Activated naive CD8-positive, alpha-beta T cell treated with anti-CD3 and anti-CD28 coated beads for 36 hours (primary cell): ENCODE results near the gene COX10. TPM values are rescaled to one million over a fixed set of nuclear protein-coding genes. Genes with fewer than 3 reads are reported as not detected.

ENCODE experiments used
- DNase-seq: peaks from one replicate; pipeline ENCODE4 v3.0.0; 2021
- H3K27ac Mint-ChIP-seq: one replicate; pipeline ENCODE4 v1.8.0; 2022; ENCODE audit warnings: mild to moderate bottlenecking, moderate library complexity, mixed read lengths
- H3K27me3 Mint-ChIP-seq: one replicate; pipeline ENCODE4 v1.8.0; 2022; ENCODE audit warnings: mild to moderate bottlenecking, mixed read lengths
- H3K36me3 Mint-ChIP-seq: one replicate; pipeline ENCODE4 v1.8.0; 2021; ENCODE audit warnings: mild to moderate bottlenecking, mixed read lengths
- H3K4me1 Mint-ChIP-seq: one replicate; pipeline ENCODE4 v1.8.0; 2021; ENCODE audit warnings: mixed read lengths
- H3K4me3 Mint-ChIP-seq: one replicate; pipeline ENCODE4 v1.8.0; 2022; ENCODE audit warnings: mild to moderate bottlenecking, moderate library complexity, mixed read lengths
- H3K9me3 Mint-ChIP-seq: one replicate; pipeline ENCODE4 v1.8.0; 2022; ENCODE audit warnings: mixed read lengths
- total RNA-seq, 2 experiments: library from RNA; stranded (reverse); gene quantifications; one replicate each; pipeline ENCODE4 v1.2.3, GENCODE V29; 2021

COX10 gene
- total RNA-seq, 2 experiments from 2014 or later: 29.6 to 29.7 TPM

DNA sequence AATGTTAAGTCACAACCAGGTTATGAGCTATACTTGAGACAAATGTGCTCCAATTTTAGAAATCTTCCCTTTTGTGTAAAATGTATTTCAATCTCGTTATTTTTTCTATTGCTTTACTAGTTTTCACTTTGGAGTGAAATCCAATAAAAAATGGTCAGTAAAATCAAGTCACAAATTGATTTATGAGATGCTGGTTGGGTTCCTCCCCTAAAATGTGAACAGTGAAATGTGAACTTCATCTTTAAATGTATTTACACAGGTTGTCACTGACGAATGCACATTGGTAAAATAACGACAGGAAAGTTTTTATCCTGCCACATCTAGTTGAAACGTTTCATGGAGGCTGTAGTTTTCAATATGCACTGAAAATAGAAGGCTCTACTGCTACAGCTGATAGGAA, 55.5 kb downstream of the COX10 start:
- no peaks in the 10 kb centered on the region for H3K27me3 Mint-ChIP-seq
- peaks cover 39% of the 10 kb centered on the region for H3K4me1 Mint-ChIP-seq
- no peak overlapping the region for H3K27ac Mint-ChIP-seq
- H3K4me3 Mint-ChIP-seq: no peak overlapping the region
- H3K36me3 Mint-ChIP-seq: peaks cover 15% of the 10 kb centered on the region
- no peak for DNase-seq
- H3K9me3 Mint-ChIP-seq: peaks cover 7% of the 10 kb centered on the region

DNA sequence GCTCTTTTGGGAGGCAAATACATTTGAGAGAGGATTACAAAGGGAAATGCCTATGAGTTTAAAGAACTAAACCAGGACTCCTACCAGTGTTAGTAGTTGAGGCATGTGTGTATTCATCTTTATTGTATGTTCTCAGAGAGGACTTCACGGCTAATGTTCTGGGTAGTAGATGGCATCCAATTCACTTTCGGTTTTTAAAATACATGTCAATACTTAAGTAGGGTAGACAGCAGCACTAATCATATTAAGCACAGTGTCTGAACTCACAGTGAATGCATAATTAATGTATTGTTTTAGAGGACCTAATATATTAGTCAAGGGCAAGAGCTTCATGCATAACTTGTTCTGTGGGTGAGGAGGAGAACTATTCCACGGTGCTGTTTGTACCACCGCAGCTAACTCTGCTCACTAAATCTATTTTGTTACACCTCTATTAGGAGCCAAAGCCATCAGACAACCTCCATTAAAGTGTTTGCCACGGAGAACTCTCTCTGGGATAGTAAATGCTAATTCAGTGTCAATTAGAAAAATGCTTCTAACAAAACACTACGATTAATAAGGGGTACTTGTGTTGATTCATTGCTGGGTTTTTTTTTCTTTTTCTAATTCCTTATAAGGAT, 56.3 kb downstream of the COX10 start:
- DNase-seq: no peak
- Mint-ChIP-seq H3K4me3 (no peak overlapping the region), H3K27ac (no peak overlapping the region), H3K36me3 (peaks cover 10% of the 10 kb centered on the region), H3K9me3 (peaks cover 4% of the 10 kb centered on the region), H3K4me1 (peaks cover 39% of the 10 kb centered on the region), H3K27me3 (no peaks in the 10 kb centered on the region)

DNA sequence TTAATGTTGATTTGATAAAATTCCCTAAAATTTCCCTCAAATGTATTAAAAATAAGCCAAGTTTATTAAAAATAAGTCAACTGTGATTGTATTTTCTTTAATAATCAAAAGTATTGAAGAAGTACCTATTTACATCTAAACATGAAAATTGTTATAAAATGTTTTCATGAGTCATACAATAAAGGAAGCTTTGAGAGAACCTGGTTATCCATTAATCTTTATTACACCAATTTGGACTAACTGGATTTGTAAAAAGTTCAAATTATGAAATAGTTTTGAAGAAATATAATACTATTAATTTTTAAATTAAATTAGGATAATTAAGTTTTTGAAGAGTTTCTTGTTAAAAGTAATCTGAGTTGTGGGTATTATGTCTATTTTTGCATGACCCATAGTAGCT, 63.8 kb downstream of the COX10 start:
- Mint-ChIP-seq H3K4me1 (peaks cover 16% of the 10 kb centered on the region), H3K36me3 (peaks cover 3% of the 10 kb centered on the region), H3K27me3 (no peaks in the 10 kb centered on the region), H3K4me3 (no peak overlapping the region), H3K9me3 (no peaks in the 10 kb centered on the region), H3K27ac (no peak overlapping the region)
- no peak for DNase-seq

DNA sequence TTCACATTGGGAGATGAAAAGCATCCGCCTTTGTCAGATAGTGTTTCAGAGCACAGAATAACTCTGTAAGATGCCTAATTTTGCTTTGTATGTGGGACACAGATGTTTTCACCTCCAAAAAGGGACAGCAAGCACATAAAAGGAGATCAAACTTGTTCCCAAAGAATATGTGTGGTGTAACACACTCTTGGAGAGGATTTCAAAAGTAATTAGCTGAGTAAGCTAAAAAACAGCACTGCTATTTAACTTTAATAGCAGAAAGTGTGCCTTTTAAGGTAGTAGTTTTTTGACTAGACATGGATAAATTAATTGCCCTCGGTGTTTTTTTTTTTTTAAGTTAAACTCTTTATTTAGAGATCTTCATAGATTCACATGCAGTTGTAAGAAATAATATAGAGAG, 65.2 kb downstream of the COX10 start:
- H3K36me3 Mint-ChIP-seq: peaks cover 3% of the 10 kb centered on the region
- H3K4me1 Mint-ChIP-seq: peaks cover 15% of the 10 kb centered on the region
- no peaks in the 10 kb centered on the region for H3K27me3 Mint-ChIP-seq
- no peak overlapping the region for H3K27ac Mint-ChIP-seq
- no peak for DNase-seq
- no peaks in the 10 kb centered on the region for H3K9me3 Mint-ChIP-seq
- no peak overlapping the region for H3K4me3 Mint-ChIP-seq

DNA sequence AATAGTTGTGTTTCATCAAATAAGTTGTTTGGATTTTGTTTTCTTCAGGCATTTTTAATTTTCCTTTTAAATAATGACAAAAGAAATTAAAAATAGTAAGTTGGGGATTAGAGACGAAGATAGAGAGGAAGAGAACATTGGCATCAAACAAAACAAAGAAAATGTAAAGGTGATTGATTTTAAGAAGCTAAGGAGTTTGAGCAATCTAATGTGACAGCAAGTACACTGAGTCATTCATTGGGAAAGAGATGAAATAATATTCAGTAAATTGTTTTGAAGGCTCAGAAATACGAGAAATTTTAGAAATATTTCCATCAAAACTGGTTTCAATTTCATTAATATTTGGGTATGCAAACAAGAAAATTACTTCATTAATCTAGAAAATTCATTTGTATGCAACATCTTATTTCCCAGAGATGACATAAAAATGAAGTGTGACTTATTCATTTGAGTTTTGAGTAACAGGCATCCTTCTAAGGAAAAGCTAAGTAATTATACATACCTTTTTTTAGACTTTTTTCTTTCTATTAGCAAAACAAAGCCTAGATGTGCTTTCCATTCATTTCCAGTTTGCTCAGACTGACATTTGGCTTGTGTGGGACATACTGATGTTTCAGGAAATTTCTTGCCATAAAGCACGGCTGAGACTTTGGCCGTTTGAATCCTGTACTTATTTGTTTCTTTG, 66.7 kb downstream of the COX10 start:
- Mint-ChIP-seq H3K9me3 (no peaks in the 10 kb centered on the region), H3K4me3 (no peak overlapping the region), H3K27me3 (no peaks in the 10 kb centered on the region), H3K36me3 (no peaks in the 10 kb centered on the region), H3K27ac (no peak overlapping the region), H3K4me1 (peaks cover 17% of the 10 kb centered on the region)
- DNase-seq: no peak

DNA sequence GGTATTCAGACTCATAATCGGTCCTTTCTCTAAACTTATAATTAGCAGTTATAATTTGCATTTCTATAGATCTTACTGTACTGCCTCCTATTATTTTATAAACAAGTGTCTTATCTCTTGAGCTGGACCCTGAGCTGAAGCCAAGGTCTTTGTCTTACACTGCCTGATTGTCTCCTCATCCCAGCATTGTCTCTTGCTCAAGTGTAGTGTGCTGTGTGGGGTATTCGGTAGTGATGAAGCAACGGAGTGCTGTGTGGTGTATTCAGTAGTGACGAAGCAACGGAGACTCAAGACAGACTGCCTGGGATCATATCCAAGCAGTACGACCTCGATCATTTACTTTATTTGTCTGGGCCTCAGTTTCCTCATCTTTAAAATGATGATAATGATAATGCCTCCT, 69.3 kb downstream of the COX10 start:
- H3K9me3 Mint-ChIP-seq: no peaks in the 10 kb centered on the region
- H3K27me3 Mint-ChIP-seq: no peaks in the 10 kb centered on the region
- DNase-seq: no peak
- no peak overlapping the region for H3K4me3 Mint-ChIP-seq
- peaks cover 26% of the 10 kb centered on the region for H3K4me1 Mint-ChIP-seq
- no peak overlapping the region for H3K27ac Mint-ChIP-seq
- H3K36me3 Mint-ChIP-seq: peaks cover 2% of the 10 kb centered on the region

DNA sequence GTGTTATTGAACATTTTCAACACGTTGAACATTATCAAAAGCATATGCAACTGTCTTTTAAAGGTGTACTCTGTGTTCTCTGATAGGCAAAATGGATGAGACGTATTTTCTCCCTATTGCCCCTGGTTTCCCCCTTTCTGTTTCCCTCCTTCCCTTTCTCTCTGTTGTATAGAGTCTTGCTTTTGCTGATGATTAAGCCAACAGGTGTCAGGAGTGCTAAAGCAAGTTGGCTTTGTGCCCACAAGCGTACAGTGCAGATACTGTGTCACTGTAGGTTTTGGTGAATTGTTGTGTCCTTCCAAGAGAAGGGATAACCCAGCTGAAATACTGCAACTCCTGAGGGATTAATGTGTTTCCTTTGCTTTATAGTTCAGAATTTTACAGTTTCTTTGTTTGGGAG, 74.4 kb downstream of the COX10 start:
- DNase-seq: no peak
- peaks cover 14% of the 10 kb centered on the region for H3K9me3 Mint-ChIP-seq
- no peak overlapping the region for H3K27ac Mint-ChIP-seq
- peaks cover 34% of the 10 kb centered on the region for H3K4me1 Mint-ChIP-seq
- peaks cover 20% of the 10 kb centered on the region for H3K36me3 Mint-ChIP-seq
- no peak overlapping the region for H3K4me3 Mint-ChIP-seq
- H3K27me3 Mint-ChIP-seq: no peaks in the 10 kb centered on the region

DNA sequence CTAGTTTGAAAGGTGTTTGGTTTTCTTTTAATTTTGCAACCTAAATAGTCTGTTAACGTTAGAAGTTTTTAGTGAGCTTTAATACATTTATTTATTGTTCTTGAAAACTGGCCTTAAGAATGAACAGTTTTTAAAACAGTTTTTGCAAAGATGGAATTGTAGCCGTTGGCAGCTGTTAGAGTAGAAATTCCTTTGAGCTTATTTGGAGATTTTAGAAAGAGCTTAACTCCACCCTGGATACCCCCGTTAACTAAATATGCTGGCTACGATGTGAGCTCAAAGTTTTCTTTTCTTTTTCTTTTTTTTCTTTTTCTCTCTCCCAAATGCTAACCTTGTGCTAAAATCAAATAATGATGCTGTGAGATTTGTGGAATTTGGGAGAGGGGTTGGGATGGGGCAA, 75.2 kb downstream of the COX10 start:
- Mint-ChIP-seq H3K4me3 (no peak overlapping the region), H3K4me1 (peaks cover 34% of the 10 kb centered on the region), H3K27me3 (no peaks in the 10 kb centered on the region), H3K9me3 (peaks cover 14% of the 10 kb centered on the region), H3K36me3 (peaks cover 23% of the 10 kb centered on the region), H3K27ac (no peak overlapping the region)
- no peak for DNase-seq

DNA sequence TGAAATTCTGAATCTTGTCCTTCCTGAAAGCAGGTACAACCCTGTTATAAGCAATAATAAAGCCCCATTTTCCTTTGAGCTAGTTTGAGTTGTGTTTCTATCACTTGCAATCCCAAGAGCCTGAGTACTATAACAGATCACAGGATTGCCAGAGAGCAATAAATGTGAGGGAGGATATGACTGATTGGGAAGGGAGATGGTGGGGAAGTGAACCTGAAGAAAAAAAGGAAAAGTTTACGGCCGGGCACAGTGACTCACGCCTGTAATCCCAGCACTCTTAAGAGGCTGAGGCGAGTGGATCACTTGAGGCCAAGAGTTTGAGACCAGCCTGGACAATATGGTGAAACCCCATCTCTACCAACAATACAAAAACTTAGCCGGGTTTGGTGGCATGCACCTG, 80.4 kb downstream of the COX10 start:
- Mint-ChIP-seq H3K27ac (no peak overlapping the region), H3K4me3 (no peak overlapping the region), H3K36me3 (peaks cover 34% of the 10 kb centered on the region), H3K4me1 (peaks cover 18% of the 10 kb centered on the region), H3K9me3 (peaks cover 14% of the 10 kb centered on the region), H3K27me3 (no peaks in the 10 kb centered on the region)
- no peak for DNase-seq

DNA sequence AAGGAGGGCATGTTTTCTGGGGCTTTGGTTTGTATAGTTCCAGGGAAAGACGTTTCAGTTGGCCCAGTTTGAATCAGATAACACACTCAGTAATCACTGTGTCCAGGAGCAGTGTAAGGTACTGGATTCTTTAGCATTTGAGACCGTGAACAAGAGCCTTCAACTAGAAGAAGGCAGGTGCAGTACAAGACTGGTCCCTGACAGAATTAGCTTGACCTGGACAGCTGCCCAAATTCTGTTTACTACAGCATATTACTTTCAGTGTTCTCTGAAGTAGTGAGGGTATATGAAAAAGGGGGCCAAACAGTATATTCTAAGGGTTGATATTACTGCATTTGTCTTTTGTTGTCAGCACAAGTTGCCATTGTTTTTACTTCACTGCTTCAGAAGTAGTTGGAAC, 81.3 kb downstream of the COX10 start:
- no peak for DNase-seq
- Mint-ChIP-seq H3K27me3 (no peaks in the 10 kb centered on the region), H3K4me1 (peaks cover 14% of the 10 kb centered on the region), H3K4me3 (no peak overlapping the region), H3K27ac (no peak overlapping the region), H3K36me3 (peaks cover 34% of the 10 kb centered on the region), H3K9me3 (peaks cover 8% of the 10 kb centered on the region)

DNA sequence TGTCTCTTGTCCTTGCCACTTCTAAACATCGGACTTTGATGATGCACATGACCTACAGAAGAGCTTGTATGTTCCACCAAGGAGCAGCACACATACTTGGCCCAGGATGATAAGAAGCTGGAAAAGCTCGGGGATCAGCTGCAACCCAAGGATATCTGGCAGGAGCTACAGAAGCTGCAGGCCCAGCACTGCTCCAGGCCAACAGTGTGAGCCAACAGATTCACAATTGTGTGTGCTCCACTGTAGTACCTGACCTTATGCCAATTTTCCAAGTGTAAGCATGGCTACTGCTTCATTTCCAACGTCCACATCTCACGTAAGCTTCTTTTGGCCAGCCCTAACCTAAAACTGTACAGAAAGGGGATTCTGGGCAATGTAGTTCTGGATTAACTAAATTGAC, 83.4 kb downstream of the COX10 start:
- H3K4me3 Mint-ChIP-seq: no peak overlapping the region
- no peak overlapping the region for H3K27ac Mint-ChIP-seq
- DNase-seq: no peak
- H3K9me3 Mint-ChIP-seq: no peaks in the 10 kb centered on the region
- H3K4me1 Mint-ChIP-seq: peaks cover 17% of the 10 kb centered on the region
- no peaks in the 10 kb centered on the region for H3K27me3 Mint-ChIP-seq
- peaks cover 26% of the 10 kb centered on the region for H3K36me3 Mint-ChIP-seq

DNA sequence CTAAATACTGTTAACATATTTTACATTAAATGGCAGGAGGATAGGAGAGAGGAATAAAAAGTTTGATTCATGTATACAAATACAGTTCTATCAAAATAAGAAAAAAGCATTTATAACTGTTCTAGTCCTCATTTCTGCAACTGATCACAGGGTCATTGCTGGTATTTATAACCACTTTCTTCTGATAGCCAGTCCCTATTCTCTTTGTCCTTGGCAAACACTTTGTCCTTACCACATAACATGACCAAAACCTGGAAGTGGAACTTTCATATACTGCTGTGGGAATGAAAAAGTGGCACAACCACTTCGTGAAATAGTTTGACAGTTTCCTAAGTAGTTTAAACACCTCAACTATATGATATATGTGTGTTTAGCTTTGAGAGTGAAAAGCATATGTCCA, 84.1 kb downstream of the COX10 start:
- Mint-ChIP-seq H3K36me3 (peaks cover 24% of the 10 kb centered on the region), H3K9me3 (no peaks in the 10 kb centered on the region), H3K27me3 (no peaks in the 10 kb centered on the region), H3K4me1 (peaks cover 17% of the 10 kb centered on the region), H3K4me3 (no peak overlapping the region), H3K27ac (no peak overlapping the region)
- no peak for DNase-seq

DNA sequence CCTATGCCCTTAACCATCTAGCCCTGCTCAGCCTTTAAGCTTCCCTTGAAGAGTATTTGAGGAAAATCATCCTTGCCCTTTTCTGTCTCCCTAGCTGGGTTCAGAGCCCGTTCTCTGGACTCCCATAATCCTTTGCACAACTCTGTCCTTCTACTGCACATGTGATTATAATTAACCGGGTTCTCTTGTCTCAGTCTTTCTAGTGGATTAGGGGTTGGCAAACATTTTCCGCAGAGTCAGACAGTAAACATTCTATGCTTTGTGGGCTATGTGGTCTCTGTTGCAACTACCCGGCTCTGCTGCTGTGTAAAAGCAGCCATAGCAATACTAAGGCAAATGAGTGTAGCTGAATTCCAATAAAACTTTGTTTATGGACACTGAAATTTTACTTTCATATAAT, 87.4 kb downstream of the COX10 start:
- no peaks in the 10 kb centered on the region for H3K27me3 Mint-ChIP-seq
- no peak overlapping the region for H3K27ac Mint-ChIP-seq
- no peak for DNase-seq
- peaks cover 19% of the 10 kb centered on the region for H3K4me1 Mint-ChIP-seq
- peaks cover 32% of the 10 kb centered on the region for H3K36me3 Mint-ChIP-seq
- H3K9me3 Mint-ChIP-seq: no peaks in the 10 kb centered on the region
- no peak overlapping the region for H3K4me3 Mint-ChIP-seq

DNA sequence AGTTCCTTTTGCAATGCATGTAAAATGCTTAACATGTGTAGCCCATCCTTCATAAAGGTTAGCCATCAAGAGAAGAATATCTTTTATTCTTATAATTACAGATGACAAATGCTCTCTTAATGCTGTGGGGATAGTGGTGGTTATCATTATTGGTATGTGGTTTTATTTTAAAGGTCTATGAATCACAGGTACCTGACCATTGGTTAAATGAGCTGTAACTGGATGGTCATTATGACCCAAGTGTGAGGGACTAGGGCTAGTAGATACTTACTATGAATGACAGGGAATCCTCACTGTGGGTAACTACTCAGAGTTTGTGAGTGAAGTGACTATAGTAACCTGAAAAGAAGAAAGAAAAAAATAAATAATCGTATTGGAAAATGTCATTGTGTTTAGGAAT, 88.5 kb downstream of the COX10 start:
- Mint-ChIP-seq H3K36me3 (peaks cover 29% of the 10 kb centered on the region), H3K27me3 (no peaks in the 10 kb centered on the region), H3K27ac (no peak overlapping the region), H3K9me3 (no peaks in the 10 kb centered on the region), H3K4me1 (peaks cover 19% of the 10 kb centered on the region), H3K4me3 (no peak overlapping the region)
- DNase-seq: no peak

DNA sequence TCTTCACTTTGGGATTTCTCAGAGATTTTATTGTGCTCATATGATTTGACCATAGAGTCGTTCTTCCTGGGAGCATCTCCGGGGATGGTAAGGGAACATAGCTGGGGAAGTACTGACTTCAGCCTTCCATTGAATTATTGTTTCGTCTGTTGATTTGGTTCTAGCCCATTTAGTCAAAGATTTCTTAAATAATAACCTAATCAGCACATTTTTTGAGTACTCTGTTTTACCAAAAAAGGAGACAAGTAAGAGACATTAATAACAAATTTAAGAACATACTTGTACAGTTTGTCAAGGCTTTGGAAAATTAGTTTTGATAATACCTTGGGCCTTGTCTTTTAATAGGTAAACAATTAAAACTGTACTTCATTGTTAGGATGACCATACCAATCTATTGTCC, 89.4 kb downstream of the COX10 start:
- no peak for DNase-seq
- Mint-ChIP-seq H3K27me3 (no peaks in the 10 kb centered on the region), H3K27ac (no peak overlapping the region), H3K9me3 (no peaks in the 10 kb centered on the region), H3K4me1 (peaks cover 20% of the 10 kb centered on the region), H3K4me3 (no peak overlapping the region), H3K36me3 (peaks cover 33% of the 10 kb centered on the region)

DNA sequence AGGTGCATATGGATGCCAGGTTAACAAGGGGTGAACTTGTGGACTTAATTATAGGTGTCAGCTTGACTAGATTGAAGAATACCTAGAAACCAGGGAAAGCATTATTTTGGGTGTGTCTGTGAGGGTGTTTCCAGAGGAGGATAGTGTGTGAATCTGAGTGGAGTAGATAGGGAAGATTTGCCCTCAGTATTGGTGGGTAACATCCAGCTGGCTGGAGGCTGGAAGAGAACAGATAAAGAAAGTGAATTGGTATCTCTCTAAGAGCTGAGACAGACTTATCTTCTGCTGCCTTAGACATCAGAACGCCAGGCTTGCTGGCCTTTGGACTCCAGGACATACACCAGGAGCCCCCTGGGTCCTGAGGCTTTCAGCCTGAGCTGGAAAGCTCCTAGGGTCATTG, 92.1 kb downstream of the COX10 start:
- no peak overlapping the region for H3K27ac Mint-ChIP-seq
- H3K36me3 Mint-ChIP-seq: peaks cover 31% of the 10 kb centered on the region
- H3K4me3 Mint-ChIP-seq: no peak overlapping the region
- no peaks in the 10 kb centered on the region for H3K9me3 Mint-ChIP-seq
- no peak for DNase-seq
- no peaks in the 10 kb centered on the region for H3K27me3 Mint-ChIP-seq
- H3K4me1 Mint-ChIP-seq: peaks cover 13% of the 10 kb centered on the region
